ENCODE measurements around the gene RNF187. TPM values are rescaled to one million over a fixed set of nuclear protein-coding genes. Genes with fewer than 3 reads are reported as not detected.

Gene RNF187
- polyA plus RNA-seq, 3 donors from 2014 or later, result 13.9 to 42.4 (median 24.8) TPM

DNA sequence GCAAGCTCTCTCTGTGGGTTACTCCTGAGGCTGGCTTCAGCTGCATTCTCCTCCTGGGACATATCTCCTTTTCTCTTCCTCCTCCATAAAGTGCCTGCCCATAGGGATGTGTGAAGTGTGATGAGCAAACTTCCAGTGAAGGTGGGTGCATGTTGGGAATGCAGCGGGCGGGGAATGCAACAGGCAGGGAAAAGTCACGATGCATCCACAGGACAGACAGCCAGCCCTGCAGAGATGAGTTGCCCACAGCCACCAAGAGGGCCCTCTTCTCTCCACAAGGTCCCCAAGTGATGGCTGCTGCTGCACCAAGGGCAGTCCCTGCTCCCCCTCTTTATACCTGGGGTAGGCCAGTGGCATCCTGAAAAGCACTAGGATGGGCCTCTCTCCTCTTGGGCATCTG is 33.6 kb upstream of the RNF187 start:
- Mint-ChIP-seq H3K36me3 (peaks cover 0 to 5% (median 3%) of the 10 kb centered on the region in 3 donors), H3K4me3 (no peak overlapping the region), H3K27ac (no peak overlapping the region), H3K27me3 (ENCODE audit: low read depth in 3 of 3) (peaks cover 10 to 14% (median 14%) of the 10 kb centered on the region in 3 donors), H3K4me1 (peaks cover 29 to 37% of the 10 kb centered on the region in 2 donors), H3K9me3 (no peaks in the 10 kb centered on the region)
- no peak for DNase-seq

- Mint-ChIP-seq H3K4me1 (peaks cover 34 to 42% of the 10 kb centered on the region in 2 donors), H3K36me3 (peaks cover 0 to 5% (median 3%) of the 10 kb centered on the region in 3 donors), H3K4me3 (peak overlapping the region in 1 of 5 donors; percentile 49), H3K9me3 (no peaks in the 10 kb centered on the region), H3K27me3 (ENCODE audit: low read depth in 3 of 3) (peaks cover 16 to 20% (median 19%) of the 10 kb centered on the region in 3 donors), H3K27ac (no peak overlapping the region)
- no peak for DNase-seq
These were observed 32.9 kb upstream of the RNF187 start for GRCh38 chr1:228454238-228454637.

GRCh38 chr1:228455715-228456114 is 31.5 kb upstream of the RNF187 start:
- Mint-ChIP-seq H3K4me3 (peak overlapping the region in 2 of 5 donors; percentile 3 to 68), H3K4me1 (peaks cover 40 to 51% of the 10 kb centered on the region in 2 donors), H3K9me3 (no peaks in the 10 kb centered on the region), H3K27me3 (ENCODE audit: low read depth in 3 of 3) (peaks cover 18 to 22% (median 22%) of the 10 kb centered on the region in 3 donors), H3K36me3 (peaks cover 0 to 5% (median 3%) of the 10 kb centered on the region in 3 donors), H3K27ac (no peak overlapping the region)
- DNase-seq, result no peak

DNA sequence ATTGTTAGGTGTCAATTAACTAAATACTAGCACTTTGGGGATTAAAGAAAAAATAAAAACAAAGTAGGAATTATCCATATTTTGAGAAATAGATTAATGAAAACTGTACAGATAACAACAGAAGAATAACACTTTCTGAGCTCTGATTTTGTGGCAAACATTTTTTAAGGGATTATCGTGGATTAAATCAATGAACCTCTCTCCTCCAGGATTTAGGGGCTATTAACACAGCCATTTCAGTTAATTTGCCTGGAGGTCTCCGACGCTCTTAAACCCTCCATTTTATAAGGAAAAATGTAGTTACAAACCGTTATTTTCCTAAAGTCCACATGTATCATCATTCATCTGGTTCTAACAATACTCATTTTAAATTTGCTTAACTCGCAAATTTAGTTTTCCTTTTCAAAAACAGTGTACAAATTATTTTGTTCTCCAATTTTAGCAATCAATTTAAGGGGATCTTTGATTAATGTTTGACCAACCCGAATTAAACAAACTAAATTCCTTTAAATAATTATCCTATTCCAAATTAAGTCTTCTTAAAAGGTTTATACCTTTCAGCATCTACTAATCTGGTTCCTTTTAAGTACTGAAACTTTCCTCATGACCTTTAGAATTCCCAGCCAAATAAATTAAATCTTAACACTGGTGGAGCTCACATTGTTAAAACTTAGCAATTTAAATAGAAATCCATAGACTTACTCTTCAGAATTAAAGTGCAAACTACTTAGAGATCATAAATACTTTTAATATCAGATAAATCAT is 30.7 kb upstream of the RNF187 start:
- no peak for DNase-seq
- Mint-ChIP-seq H3K36me3 (peaks cover 0 to 5% (median 3%) of the 10 kb centered on the region in 3 donors), H3K27me3 (ENCODE audit: low read depth in 3 of 3) (peaks cover 20 to 27% (median 22%) of the 10 kb centered on the region in 3 donors), H3K4me1 (peaks cover 43 to 55% of the 10 kb centered on the region in 2 donors), H3K4me3 (peak overlapping the region; percentile 93 to 99 (median 97)), H3K27ac (peak overlapping the region; percentile 96 to 99 (median 98)), H3K9me3 (no peaks in the 10 kb centered on the region)

GRCh38 chr1:228457017-228457395 is 30.2 kb upstream of the RNF187 start:
- Mint-ChIP-seq H3K36me3 (peaks cover 0 to 5% (median 3%) of the 10 kb centered on the region in 3 donors), H3K27ac (peak overlapping the region; percentile 96 to 99 (median 98)), H3K4me3 (peak overlapping the region; percentile 93 to 99 (median 97)), H3K4me1 (peaks cover 44 to 55% of the 10 kb centered on the region in 2 donors), H3K9me3 (no peaks in the 10 kb centered on the region), H3K27me3 (ENCODE audit: low read depth in 3 of 3) (peaks cover 20 to 28% (median 22%) of the 10 kb centered on the region in 3 donors)
- no peak for DNase-seq

DNA sequence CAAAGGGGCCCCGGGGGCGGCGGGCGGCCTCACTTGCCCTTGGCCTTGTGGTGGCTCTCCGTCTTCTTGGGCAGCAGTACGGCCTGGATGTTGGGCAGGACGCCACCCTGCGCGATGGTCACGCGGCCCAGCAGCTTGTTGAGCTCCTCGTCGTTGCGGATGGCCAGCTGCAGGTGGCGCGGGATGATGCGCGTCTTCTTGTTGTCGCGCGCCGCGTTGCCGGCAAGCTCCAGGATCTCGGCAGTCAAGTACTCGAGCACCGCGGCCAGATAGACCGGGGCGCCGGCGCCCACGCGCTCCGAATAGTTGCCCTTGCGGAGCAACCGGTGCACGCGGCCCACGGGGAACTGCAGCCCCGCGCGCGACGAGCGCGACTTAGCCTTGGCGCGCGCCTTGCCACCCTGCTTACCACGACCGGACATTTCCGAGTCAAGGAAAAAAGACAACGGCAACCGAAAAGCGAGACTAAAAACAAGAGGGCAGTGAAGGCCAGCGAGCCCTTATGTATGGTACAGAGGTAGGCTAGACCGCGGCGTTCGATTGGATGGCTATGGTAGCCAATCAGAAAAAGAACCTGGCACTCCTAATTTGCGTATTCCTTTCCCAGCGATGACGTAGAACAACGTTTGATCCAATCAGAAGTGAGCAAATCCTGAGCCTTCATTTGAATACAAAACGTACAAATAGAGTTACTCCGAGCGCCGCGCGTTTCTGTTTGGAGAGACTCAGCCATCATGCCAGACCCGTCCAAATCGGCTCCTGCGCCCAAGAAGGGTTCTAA is 29.6 kb upstream of the RNF187 start:
- Mint-ChIP-seq H3K27me3 (ENCODE audit: low read depth in 3 of 3) (peaks cover 20 to 30% (median 22%) of the 10 kb centered on the region in 3 donors), H3K36me3 (peaks cover 0 to 5% (median 3%) of the 10 kb centered on the region in 3 donors), H3K9me3 (no peaks in the 10 kb centered on the region), H3K4me1 (peaks cover 47 to 59% of the 10 kb centered on the region in 2 donors), H3K4me3 (peak overlapping the region; percentile 93 to 99 (median 97)), H3K27ac (peak overlapping the region; percentile 96 to 99 (median 98))
- peak; percentile 90 to 95 (median 93) for DNase-seq

GRCh38 chr1:228459091-228459993 is 27.8 kb upstream of the RNF187 start:
- H3K4me3 Mint-ChIP-seq, result peak overlapping the region; percentile 93 to 99 (median 97)
- H3K27me3 Mint-ChIP-seq (ENCODE audit: low read depth in 3 of 3), result peaks cover 19 to 31% (median 22%) of the 10 kb centered on the region in 3 donors
- peaks cover 62 to 74% of the 10 kb centered on the region in 2 donors for H3K4me1 Mint-ChIP-seq
- DNase-seq, result peak; percentile 38 to 53 (median 49)
- H3K36me3 Mint-ChIP-seq, result peaks cover 0 to 2% (median 0%) of the 10 kb centered on the region in 3 donors
- no peaks in the 10 kb centered on the region for H3K9me3 Mint-ChIP-seq
- H3K27ac Mint-ChIP-seq, result peak overlapping the region; percentile 96 to 99 (median 98)

- no peak for DNase-seq
- Mint-ChIP-seq H3K9me3 (no peaks in the 10 kb centered on the region), H3K27ac (peak overlapping the region in 1 of 6 donors; percentile 73), H3K4me3 (peak overlapping the region; percentile 13 to 64 (median 50)), H3K36me3 (no peaks in the 10 kb centered on the region), H3K4me1 (peaks cover 72 to 82% of the 10 kb centered on the region in 2 donors), H3K27me3 (ENCODE audit: low read depth in 3 of 3) (peaks cover 20 to 33% (median 22%) of the 10 kb centered on the region in 3 donors)
These were observed 26.4 kb upstream of the RNF187 start for GRCh38 chr1:228460821-228461220.

GRCh38 chr1:228462560-228462959 is 24.6 kb upstream of the RNF187 start:
- H3K4me1 Mint-ChIP-seq, result peaks cover 67 to 78% of the 10 kb centered on the region in 2 donors
- H3K27me3 Mint-ChIP-seq (ENCODE audit: low read depth in 3 of 3), result peaks cover 19 to 33% (median 20%) of the 10 kb centered on the region in 3 donors
- H3K4me3 Mint-ChIP-seq, result peak overlapping the region in 2 of 5 donors; percentile 83 to 87

DNA sequence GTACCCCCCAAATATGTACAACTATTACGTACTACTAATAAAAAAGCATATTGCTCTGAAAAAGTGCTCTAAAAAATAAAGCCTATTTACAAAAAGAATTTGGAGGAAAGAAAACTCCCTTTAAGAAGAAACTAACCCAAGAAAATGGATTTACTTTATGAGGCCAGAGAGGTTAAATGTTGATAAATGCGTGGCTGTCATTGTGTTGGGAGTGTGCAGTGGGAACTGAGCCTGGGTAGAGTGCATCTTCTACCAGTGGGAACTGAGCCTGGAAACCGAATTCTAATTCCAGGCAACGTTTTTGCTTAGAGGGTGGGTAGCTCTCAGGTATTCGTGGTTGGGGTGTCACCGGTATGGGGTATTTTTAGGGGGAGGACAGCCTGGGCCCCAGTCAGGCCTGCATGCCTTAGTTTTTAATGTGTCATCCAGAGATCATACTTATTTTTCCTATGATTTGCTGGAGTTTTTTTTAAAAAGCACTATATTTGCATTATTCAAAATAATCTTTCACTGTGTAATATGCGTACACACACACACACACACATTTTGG is 24.1 kb upstream of the RNF187 start:
- Mint-ChIP-seq H3K4me1 (peaks cover 64 to 73% of the 10 kb centered on the region in 2 donors), H3K4me3 (peak overlapping the region; percentile 82 to 87 (median 84)), H3K27ac (peak overlapping the region in 4 of 6 donors; percentile 0 to 87 (median 55)), H3K9me3 (no peaks in the 10 kb centered on the region), H3K27me3 (ENCODE audit: low read depth in 3 of 3) (peaks cover 14 to 28% (median 20%) of the 10 kb centered on the region in 3 donors), H3K36me3 (no peaks in the 10 kb centered on the region)
- DNase-seq, result no peak

More at GRCh38 chr1:228462560-228462959, 24.6 kb upstream of the RNF187 start:
- no peaks in the 10 kb centered on the region for H3K9me3 Mint-ChIP-seq
- DNase-seq, result no peak
- H3K27ac Mint-ChIP-seq, result peak overlapping the region in 4 of 6 donors; percentile 6 to 87 (median 30)
- H3K36me3 Mint-ChIP-seq, result no peaks in the 10 kb centered on the region

DNA sequence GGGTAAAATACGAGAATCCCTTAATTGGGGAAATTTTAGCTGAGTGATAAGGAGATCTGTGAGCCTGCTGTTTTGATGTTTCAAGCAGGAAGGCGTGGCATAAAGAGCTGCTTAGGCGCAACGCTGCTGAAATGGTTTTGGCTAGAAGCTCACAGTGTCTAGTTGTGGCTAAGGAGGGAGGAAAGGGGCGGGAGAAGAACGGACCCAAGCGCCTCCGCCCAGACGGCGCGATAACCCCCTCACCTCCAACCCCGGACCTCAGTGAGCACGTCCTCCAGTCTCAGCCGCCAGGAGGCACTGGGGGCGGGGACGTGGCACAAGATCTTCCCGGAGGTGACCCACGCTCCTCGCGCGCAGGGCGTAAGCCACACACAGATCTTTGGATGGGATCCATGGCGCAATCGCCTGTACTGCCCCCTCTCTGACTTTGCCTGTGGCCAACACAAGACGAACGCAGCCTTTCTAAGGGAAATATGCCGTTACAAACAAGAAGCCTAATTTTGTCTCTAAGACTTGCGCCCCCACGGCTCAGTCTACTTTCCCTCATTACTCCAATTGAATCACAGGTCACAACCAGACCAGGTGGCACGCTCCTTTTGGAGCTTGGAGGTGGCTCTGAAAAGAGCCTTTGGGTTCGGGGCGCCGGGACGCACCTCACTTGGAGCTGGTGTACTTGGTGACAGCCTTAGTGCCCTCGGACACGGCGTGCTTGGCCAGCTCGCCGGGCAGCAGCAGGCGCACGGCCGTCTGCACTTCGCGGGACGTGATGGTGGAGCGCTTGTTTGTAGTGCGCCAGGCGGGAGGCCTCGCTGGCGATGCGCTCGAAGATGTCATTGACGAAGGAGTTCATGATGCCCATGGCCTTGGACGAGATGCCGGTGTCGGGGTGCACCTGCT is 23.4 kb upstream of the RNF187 start:
- H3K4me1 Mint-ChIP-seq, result peaks cover 58 to 66% of the 10 kb centered on the region in 2 donors

More for the DNA sequence above, 23.4 kb upstream of the RNF187 start:
- Mint-ChIP-seq H3K9me3 (no peaks in the 10 kb centered on the region), H3K27me3 (ENCODE audit: low read depth in 3 of 3) (peaks cover 7 to 21% (median 14%) of the 10 kb centered on the region in 3 donors), H3K4me3 (peak overlapping the region; percentile 82 to 87 (median 84)), H3K27ac (peak overlapping the region in 5 of 6 donors; percentile 0 to 87 (median 75)), H3K36me3 (no peaks in the 10 kb centered on the region)
- peak; percentile 48 to 71 (median 62) for DNase-seq

Data from immature natural killer cell (primary cell).